HG02642 (cell line): ENCODE data around the gene SLC35F1.
A peak's percentile ranks its signal among the peaks of the same experiment; 100 is the strongest.
"Not testable (repeated sequence)": the region's sequence is repeated elsewhere in the genome, so short reads cannot be mapped to it uniquely, and the experiment has no call there.

Experiments
- ATAC-seq: cut with Tn5 transposase; IDR thresholded peaks from one replicate; pipeline ENCODE4 v1.9.1; 2021; ENCODE audit warnings: mild to moderate bottlenecking; ENCODE audit not compliant: unreplicated experiment, poor library complexity

The SLC35F1 gene

GRCh38 chr6:117906958-117907600, at the start of gene SLC35F1:
TSS of gene SLC35F1 (plus strand) at chr6:117907264.
- peak; percentile 72 for ATAC-seq

GRCh38 chr6:117858601-117859000, 48.5 kb upstream of the SLC35F1 start:
- not testable (repeated sequence) for ATAC-seq

- ATAC-seq = no peak
These were observed 45.5 kb upstream of the SLC35F1 start for GRCh38 chr6:117861545-117861944.

- no peak for ATAC-seq
These were observed 40.5 kb upstream of the SLC35F1 start for GRCh38 chr6:117866561-117866960.

DNA sequence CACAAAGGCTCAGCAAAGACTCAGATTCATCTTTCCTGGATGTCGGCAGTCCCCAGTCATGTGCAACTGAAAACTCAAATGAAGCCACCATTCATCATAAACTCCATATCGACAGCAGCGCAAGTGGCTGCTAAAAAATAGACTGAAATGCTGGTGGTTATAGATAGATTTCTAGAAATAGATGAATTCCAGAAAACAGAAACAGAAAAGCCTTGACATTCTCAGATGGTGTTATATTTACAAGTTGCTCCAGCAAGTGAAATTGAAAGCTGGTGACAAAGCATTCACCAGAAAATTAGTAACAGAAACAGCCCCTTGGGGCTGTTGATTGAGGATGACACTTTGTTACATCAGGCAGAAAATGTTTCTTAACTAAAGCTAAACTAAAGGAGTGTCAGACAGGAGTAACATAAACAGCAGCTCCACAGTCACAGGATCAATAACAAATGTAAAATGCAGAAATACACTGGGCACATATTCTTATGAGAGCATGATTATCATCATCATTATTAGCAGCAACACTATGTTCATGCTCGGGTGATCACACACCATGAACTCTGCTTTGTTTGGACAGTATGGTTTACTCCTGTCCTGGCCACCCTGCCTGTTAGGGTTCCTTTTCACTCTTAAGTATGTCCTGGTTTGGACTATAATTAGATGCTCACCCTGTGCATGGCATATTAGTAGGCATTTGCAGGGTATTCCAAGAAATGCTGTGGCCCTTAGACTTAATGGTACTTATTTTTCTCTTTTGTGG, 36.4 kb upstream of the SLC35F1 start:
- peak; percentile 87 for ATAC-seq

DNA sequence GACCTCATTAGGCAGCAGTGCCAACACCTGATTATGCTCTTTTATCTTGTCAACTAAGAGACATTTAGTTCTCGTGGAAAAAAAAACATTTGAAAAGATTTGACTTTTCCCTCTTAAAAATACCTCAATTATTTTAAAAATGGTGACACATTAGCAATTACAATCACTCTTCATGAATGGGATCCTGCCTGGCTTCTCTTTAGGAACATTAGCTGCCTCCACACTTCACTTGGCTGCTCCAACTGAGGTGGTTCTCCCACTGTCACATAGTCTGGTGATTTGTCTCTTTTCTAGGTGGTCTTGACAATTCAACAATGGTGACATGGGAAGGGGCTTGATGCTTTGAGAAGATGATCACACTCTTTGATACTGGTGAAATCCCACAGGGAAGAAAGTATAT, 26.2 kb upstream of the SLC35F1 start:
- ATAC-seq = no peak

DNA sequence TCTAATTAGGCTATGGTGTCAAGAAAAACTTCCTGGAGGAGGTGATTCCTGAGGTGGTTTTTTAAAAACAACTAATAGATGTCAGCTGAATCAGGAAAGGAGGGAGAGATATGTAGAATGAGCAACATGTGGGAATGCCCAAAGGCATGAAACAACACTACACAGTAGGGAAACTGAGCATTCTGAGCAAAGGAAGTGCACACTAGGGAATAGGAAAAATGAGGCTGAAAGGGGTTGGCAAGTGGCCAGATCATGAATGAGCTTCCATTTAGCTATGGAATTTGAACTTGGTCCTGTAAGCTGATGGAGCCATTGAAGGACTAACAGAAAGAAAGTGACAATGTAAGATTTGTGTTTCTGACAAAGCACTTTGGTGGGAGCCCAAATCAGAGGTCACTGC, 16.9 kb upstream of the SLC35F1 start:
- ATAC-seq = no peak

DNA sequence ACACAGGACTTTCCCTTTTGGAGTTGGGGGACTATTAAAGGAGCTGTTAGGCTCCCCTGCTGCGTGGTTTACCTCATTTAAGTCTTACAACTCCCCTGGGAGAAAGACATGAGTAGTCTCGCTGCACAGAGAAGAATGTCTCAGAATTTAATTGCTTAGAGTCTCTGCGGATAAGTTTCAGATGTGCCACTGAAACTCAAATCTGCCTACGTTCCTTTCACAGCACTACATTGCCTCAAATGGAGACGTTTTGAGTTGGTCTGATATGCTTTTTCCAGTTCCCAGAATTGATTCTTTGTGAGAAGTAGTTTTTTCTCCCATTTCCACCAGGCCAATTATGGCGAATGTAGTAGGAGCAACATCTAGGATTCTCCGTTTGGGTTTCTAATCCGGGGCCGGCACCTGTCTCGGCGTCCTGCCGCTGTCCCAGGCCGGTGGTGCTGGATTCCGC, 532 bp upstream of the SLC35F1 start:
- ATAC-seq = peak; percentile 40

- ATAC-seq = peak; percentile 27
These were observed 659 bp downstream of the SLC35F1 start for GRCh38 chr6:117907601-117908245.

GRCh38 chr6:117908246-117909068, 1.4 kb downstream of the SLC35F1 start:
- ATAC-seq = no peak

- no peak for ATAC-seq
These were observed 2.6 kb downstream of the SLC35F1 start for GRCh38 chr6:117909638-117910037.

DNA sequence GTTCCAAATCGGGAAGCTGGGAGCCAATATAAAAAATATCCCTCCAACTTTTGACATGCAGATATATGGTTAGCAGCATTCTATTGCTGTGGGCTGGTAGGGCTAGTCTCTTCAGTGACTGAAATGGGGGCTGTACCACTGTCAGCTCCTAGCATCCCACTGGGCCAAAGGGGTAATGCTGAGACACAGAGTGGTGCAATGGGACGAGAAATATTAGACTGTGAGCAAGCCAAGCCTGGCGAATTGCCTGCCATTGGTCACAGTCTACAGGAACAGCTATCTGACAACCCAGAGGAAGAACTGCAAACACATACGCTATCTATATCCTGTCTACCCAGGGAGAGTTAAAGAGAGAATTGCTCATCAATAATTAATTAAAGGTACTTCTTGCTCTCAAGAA, 3.5 kb downstream of the SLC35F1 start:
- no peak for ATAC-seq

- ATAC-seq = no peak
These were observed 4.1 kb downstream of the SLC35F1 start for GRCh38 chr6:117911150-117911549.

- ATAC-seq = no peak
These were observed 4.6 kb downstream of the SLC35F1 start for GRCh38 chr6:117911660-117912059.

- ATAC-seq = no peak
These were observed 8.8 kb downstream of the SLC35F1 start for GRCh38 chr6:117915846-117916245.

- ATAC-seq = no peak
These were observed 9.4 kb downstream of the SLC35F1 start for GRCh38 chr6:117916483-117916882.

- no peak for ATAC-seq
These were observed 10.1 kb downstream of the SLC35F1 start for GRCh38 chr6:117917176-117917575.

GRCh38 chr6:117918454-117918853, 11.4 kb downstream of the SLC35F1 start:
- no peak for ATAC-seq

- ATAC-seq = no peak
These were observed 12.2 kb downstream of the SLC35F1 start for GRCh38 chr6:117919275-117919674.
